K562 (cell line): ENCODE data around the gene PIGL. TPM values are rescaled to one million over a fixed set of nuclear protein-coding genes. Genes with fewer than 3 reads are reported as not detected.

ENCODE experiments used
- ATAC-seq: fragments of 200-7000 bp; cut with Tn5 transposase; 3 replicates; pipeline ENCODE4 v1.9.1; 2020; ENCODE audit warnings: moderate library complexity
- BruUV-seq: library from RNA; stranded (reverse); fragments of 400-500 nt; replicated peaks from 2 replicates; lab custom pipeline; 2021; lab: Mats Ljungman, UMichigan
- CTCF ChIA-PET: fragments of 300-600 bp; formaldehyde crosslinking; extraction: SDS; loops from one replicate; lab custom pipeline; 2021; ENCODE audit warnings: low intra/inter-chr PET ratio; lab: Yijun Ruan, JAX
- POLR2A ChIA-PET: fragments of 300-600, 350-650 bp; sonication (Branson Sonifier 250); formaldehyde crosslinking; extraction: SDS; loops from one replicate; lab custom pipeline; 2021; ENCODE audit warnings: antibody characterized with exemption, inconsistent platforms; lab: Yijun Ruan, JAX
- DNase-seq, 4 experiments: peaks; one replicate each; pipeline versions ENCODE4 v3.0.0 to v3.0.0-alpha.2; 2011 to 2018; ENCODE audit warnings: low spot score in 3 of 4, mixed read lengths in 3 of 4; ENCODE audit errors: extremely low read depth in 1 of 4
- FAIRE-seq: peaks from 2 replicates; lab custom pipeline; 2011; peaks lifted over from hg19 to GRCh38; lab: Jason Lieb, UNC
- H2AFZ ChIP-seq: 2 replicates; pipeline ENCODE4 v1.6.0; 2011; ENCODE audit warnings: low read depth, low read length, control low read depth, inconsistent platforms
- H3K27ac ChIP-seq: fragments of 200-600 bp; 3 replicates; pipeline ENCODE4 v1.8.0; 2011; ENCODE audit warnings: low read depth, mild to moderate bottlenecking, control low read depth, inconsistent platforms, low read length, moderate library complexity, mixed read lengths; ENCODE audit errors: extremely low read depth
- H3K27me3 ChIP-seq, 2 experiments: fragments of 300-600 bp in 1 of 2; 2 replicates in 1 of 2; 3 replicates in 1 of 2; pipeline versions ENCODE4 v1.6.0 to v1.8.0; 2011; ENCODE audit warnings: inconsistent platforms in 2 of 2, low read length in 2 of 2, mild to moderate bottlenecking in 1 of 2, mixed read lengths in 1 of 2, moderate library complexity in 1 of 2; ENCODE audit not compliant: control insufficient read depth in 2 of 2, insufficient read depth in 2 of 2
- H3K36me3 ChIP-seq: fragments of 300-600 bp; 3 replicates; pipeline ENCODE4 v1.8.0; 2011; ENCODE audit warnings: mild to moderate bottlenecking, low read length, inconsistent platforms; ENCODE audit not compliant: control insufficient read depth, insufficient read depth
- H3K4me1 ChIP-seq, 2 experiments: fragments of 200-600 bp in 1 of 2; replicated peaks in 1 of 2; 2 replicates in 1 of 2; 3 replicates in 1 of 2; pipeline versions ENCODE4 v1.5.1 to v1.8.0; 2011; ENCODE audit warnings: inconsistent platforms in 2 of 2, low read length in 2 of 2, mild to moderate bottlenecking in 1 of 2, mixed read lengths in 1 of 2, moderate library complexity in 1 of 2; ENCODE audit not compliant: control insufficient read depth in 2 of 2, insufficient read depth in 2 of 2
- H3K4me2 ChIP-seq: 2 replicates; pipeline ENCODE4 v1.6.1; 2011; ENCODE audit warnings: low read length, control low read depth, inconsistent platforms, mixed read lengths; ENCODE audit not compliant: insufficient read depth
- H3K4me3 ChIP-seq: fragments of 200-600 bp; sonication (generic), shearing (Covaris generic); 2 replicates; pipeline ENCODE4 v1.5.1; 2016; ENCODE audit warnings: control low read depth, inconsistent platforms
- H3K79me2 ChIP-seq: fragments of 200-600 bp; 3 replicates; pipeline ENCODE4 v1.8.0; 2011; ENCODE audit warnings: low read length, inconsistent platforms; ENCODE audit not compliant: control insufficient read depth, insufficient read depth
- H3K9ac ChIP-seq, 2 experiments: 2 replicates each; pipeline versions ENCODE4 v1.6.0 to v1.6.1; 2011; ENCODE audit warnings: low read depth in 2 of 2, low read length in 2 of 2, control low read depth in 1 of 2, inconsistent platforms in 1 of 2, mild to moderate bottlenecking in 1 of 2, mixed read lengths in 1 of 2; ENCODE audit not compliant: insufficient read depth in 1 of 2
- H3K9me1 ChIP-seq: one replicate; pipeline ENCODE4 v1.6.0; 2011; ENCODE audit warnings: inconsistent platforms, mild to moderate bottlenecking, low read length, moderate library complexity; ENCODE audit not compliant: control insufficient read depth, insufficient read depth
- H3K9me3 ChIP-seq: replicated peaks from 2 replicates; pipeline ENCODE4 v1.5.1; 2011; ENCODE audit warnings: low read depth, low read length, inconsistent platforms; ENCODE audit not compliant: control insufficient read depth, insufficient read depth
- H4K20me1 ChIP-seq: replicated peaks from 2 replicates; pipeline ENCODE4 v1.6.1; 2011; ENCODE audit warnings: low read length, inconsistent platforms, mixed read lengths; ENCODE audit not compliant: control insufficient read depth, insufficient read depth
- CBX8 ChIP-seq: fragments of 200-600 bp; sonication (generic); IDR thresholded peaks from 2 replicates; pipeline ENCODE4 v1.6.1; 2012; ENCODE audit warnings: borderline replicate concordance, mixed run types, low read depth, mild to moderate bottlenecking, moderate library complexity, mixed read lengths, low read length, control low read depth, inconsistent platforms; ENCODE audit not compliant: poor library complexity, severe bottlenecking; ENCODE audit errors: extremely low read depth
- NCOA6 ChIP-seq: fragments of 450-650 bp; IDR thresholded peaks from 2 replicates; pipeline ENCODE4 v1.6.1; 2017; ENCODE audit warnings: mild to moderate bottlenecking
- NELFE ChIP-seq: IDR thresholded peaks from 2 replicates; pipeline ENCODE4 v1.6.1; 2011; ENCODE audit warnings: mild to moderate bottlenecking; ENCODE audit not compliant: insufficient read depth, insufficient read length
- NFYB ChIP-seq: IDR thresholded peaks from 2 replicates; pipeline ENCODE4 v1.6.1; 2011; ENCODE audit warnings: mild to moderate bottlenecking, moderate library complexity; ENCODE audit not compliant: insufficient read length; ENCODE audit errors: extremely low read depth
- PCBP1 ChIP-seq: fragments of 200-400 bp; formaldehyde crosslinking; IDR thresholded peaks from 2 replicates; pipeline ENCODE4 v1.6.1; 2018; ENCODE audit warnings: mild to moderate bottlenecking, low read depth, low read length; ENCODE audit not compliant: poor library complexity, severe bottlenecking
- POLR2A ChIP-seq: fragments of 450-650 bp; conservative IDR thresholded peaks from 2 replicates; pipeline ENCODE4 v1.6.1; 2016
- RAD51 ChIP-seq: fragments of 450-650 bp; IDR thresholded peaks from 2 replicates; pipeline ENCODE4 v1.7.1; 2016; ENCODE audit warnings: low read depth, mild to moderate bottlenecking, borderline replicate concordance
- SMAD3 ChIP-seq: fragments of 450-650 bp; formaldehyde crosslinking; conservative IDR thresholded peaks from 2 replicates; pipeline ENCODE4 v1.4.0; 2020; ENCODE audit warnings: mild to moderate bottlenecking
- SNRNP70 ChIP-seq: fragments of 200-400 bp; formaldehyde crosslinking; optimal IDR thresholded peaks from 2 replicates; pipeline ENCODE3; 2017; ENCODE audit warnings: low read depth, low read length
- TEAD1 ChIP-seq, 2 experiments: fragments of 450-650 bp in 1 of 2; sonication (generic) in 1 of 2; formaldehyde crosslinking; IDR thresholded peaks; 2 replicates each; pipeline versions ENCODE4 v1.4.0 to v1.8.0; 2020 to 2022; ENCODE audit warnings: mild to moderate bottlenecking in 2 of 2, missing genetic modification reagents in 1 of 2
- ZFPM2 ChIP-seq: fragments of 250-450 bp; sonication (Bioruptor Pico); IDR thresholded peaks from 2 replicates; pipeline ENCODE4 v1.5.1; 2022; ENCODE audit warnings: mild to moderate bottlenecking
- ZNF282 ChIP-seq: sonication (generic); formaldehyde crosslinking; IDR thresholded peaks from 2 replicates; pipeline ENCODE4 v1.8.1; 2023; ENCODE audit warnings: missing genetic modification reagents
- ZNF57 ChIP-seq: fragments of 450-650 bp; formaldehyde crosslinking; IDR thresholded peaks from 2 replicates; pipeline ENCODE4 v1.4.0; 2020; ENCODE audit warnings: mild to moderate bottlenecking, moderate library complexity
- ZNF644 ChIP-seq: fragments of 200-800 bp; sonication (Bioruptor generic); IDR thresholded peaks from 2 replicates; pipeline ENCODE4 v1.6.1; 2016; ENCODE audit warnings: low read depth, missing genetic modification characterization, missing compliant biosample characterization
- ZNF699 ChIP-seq: fragments of 250-450 bp; sonication (Bioruptor Pico); IDR thresholded peaks from 2 replicates; pipeline ENCODE4 v1.8.0; 2021; ENCODE audit warnings: mild to moderate bottlenecking, moderate library complexity; ENCODE audit not compliant: insufficient replicate concordance
- ZNF778 ChIP-seq: fragments of 450-650 bp; formaldehyde crosslinking; IDR thresholded peaks from 2 replicates; pipeline ENCODE4 v1.4.0; 2020; ENCODE audit warnings: mild to moderate bottlenecking, moderate library complexity
- WGBS: fragments of 100-300 bp; shearing (Covaris generic); methylation state at CpG from one replicate; pipeline ENCODE4 v1.1.6; 2016; ENCODE audit warnings: low coverage, mixed read lengths; ENCODE audit not compliant: insufficient coverage; ENCODE audit errors: missing lambda C conversion rate; 5-methylcytosine and 5-hydroxymethylcytosine counted together
- in situ Hi-C: fragments of 300-500 bp; cut with MboI; formaldehyde crosslinking; loops from 4 replicates; pipeline ENCODE4 v1.15.0; 2018; ENCODE audit warnings: inconsistent platforms, mixed read lengths
- intact Hi-C: fragments of 100-400 bp; cut with micrococcal nuclease; formaldehyde crosslinking; loops from 2 replicates; pipeline ENCODE4 v1.14.2; 2022
- polyA plus RNA-seq, 8 experiments: library from polyadenylated mRNA; depleted of rRNA in 4 of 8; stranded (reverse) in 5 of 8; unstranded in 3 of 8; fragments of >200 nt; fragmentation: Nextera tagmentation in 2 of 8; fragmentation: Illumina TruSeq in 1 of 8; extraction: Ambion mirVana in 2 of 8; extraction: Trizol in 1 of 8; gene quantifications; 2 replicates each; pipeline versions ENCODE4 v1.2.1 to v1.2.3, GENCODE V29; 2011 to 2014; ENCODE audit warnings: inconsistent platforms in 1 of 8, missing spikeins in 1 of 8
- total RNA-seq, 7 experiments: library from RNA; depleted of rRNA in 6 of 7; stranded (reverse); fragments of >200 nt in 6 of 7; fragmentation: Illumina TruSeq in 2 of 7; extraction: Trizol in 2 of 7; gene quantifications; 2 replicates each; pipeline versions ENCODE4 v1.2.1 to v1.2.3, GENCODE V29; 2011 to 2021; ENCODE audit warnings: low replicate concordance in 1 of 7
- TF ChIP-seq, protein P1 (sequence below): fragments of 450-650 bp; IDR thresholded peaks from 2 replicates; pipeline ENCODE4 v1.6.1; 2016; ENCODE audit warnings: borderline replicate concordance
- TF ChIP-seq, protein P2 (sequence below): fragments of 150-350 bp; conservative IDR thresholded peaks from 2 replicates; pipeline ENCODE4 v1.6.1; 2014; ENCODE audit warnings: low read length

The PIGL gene
- total and polyA plus RNA-seq, 9 of the 15 experiments (the other 6 are each of a cell fraction or from before 2014, with no cell fraction given), result 19.9 to 55.3 (median 29.6) TPM

- Histone ChIP-seq H3K4me3 (no peak overlapping the region), H2AFZ (no peak overlapping the region), H3K9ac (no peak overlapping the region), H3K36me3 (peaks cover 5% of the 10 kb centered on the region; the same call in 2 of the 3 replicates), H3K4me1 (peaks cover 1 to 8% of the 10 kb centered on the region in 2 experiments; a peak in 3 of 5 replicates), H3K27me3 (no peaks in the 10 kb centered on the region), H3K79me2 (no peaks in the 10 kb centered on the region), H4K20me1 (no peaks in the 10 kb centered on the region), H3K4me2 (no peak overlapping the region), H3K27ac (no peak overlapping the region), H3K9me1 (no peaks in the 10 kb centered on the region), H3K9me3 (no peaks in the 10 kb centered on the region)
- intact Hi-C loops, result no loop called here
- in situ Hi-C loops, result no loop called here
- FAIRE-seq (no peak), ATAC-seq (no peak), DNase-seq (no peak)
- POLR2A ChIA-PET, result interaction anchor here (0.6 to 1.6 kb wide), 5 partner anchors 11 to 138 kb away, joined by 3 to 5 read pairs (median 4); no protein-coding TSS in a partner anchor
- WGBS, result 71% methylated on average over 3 of the region's 4 CpGs
- no TSS peak for BruUV-seq
- CTCF ChIA-PET, result no interaction called here
- TF ChIP-seq ZNF57 (CRISPR knock-in tag) (no peak), ZNF778 (CRISPR knock-in tag) (no peak), NELFE (no peak), TEAD1 (CRISPR knock-in tag; IDR thresholded peaks at IDR 0.05) (no peak), ZFPM2 (no peak), ZNF282 (CRISPR knock-in tag) (no peak), NCOA6 (no peak), SNRNP70 (no peak), PCBP1 (no peak), RAD51 (no peak), ZNF699 (CRISPR knock-in tag) (no peak), CBX8 (no peak), POLR2A (no peak), ZNF644 (no peak), NFYB (no peak), SMAD3 (no peak)
- TF ChIP-seq, protein P1, sequence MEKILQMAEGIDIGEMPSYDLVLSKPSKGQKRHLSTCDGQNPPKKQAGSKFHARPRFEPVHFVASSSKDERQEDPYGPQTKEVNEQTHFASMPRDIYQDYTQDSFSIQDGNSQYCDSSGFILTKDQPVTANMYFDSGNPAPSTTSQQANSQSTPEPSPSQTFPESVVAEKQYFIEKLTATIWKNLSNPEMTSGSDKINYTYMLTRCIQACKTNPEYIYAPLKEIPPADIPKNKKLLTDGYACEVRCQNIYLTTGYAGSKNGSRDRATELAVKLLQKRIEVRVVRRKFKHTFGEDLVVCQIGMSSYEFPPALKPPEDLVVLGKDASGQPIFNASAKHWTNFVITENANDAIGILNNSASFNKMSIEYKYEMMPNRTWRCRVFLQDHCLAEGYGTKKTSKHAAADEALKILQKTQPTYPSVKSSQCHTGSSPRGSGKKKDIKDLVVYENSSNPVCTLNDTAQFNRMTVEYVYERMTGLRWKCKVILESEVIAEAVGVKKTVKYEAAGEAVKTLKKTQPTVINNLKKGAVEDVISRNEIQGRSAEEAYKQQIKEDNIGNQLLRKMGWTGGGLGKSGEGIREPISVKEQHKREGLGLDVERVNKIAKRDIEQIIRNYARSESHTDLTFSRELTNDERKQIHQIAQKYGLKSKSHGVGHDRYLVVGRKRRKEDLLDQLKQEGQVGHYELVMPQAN, result no peak
- TF ChIP-seq, protein P2, sequence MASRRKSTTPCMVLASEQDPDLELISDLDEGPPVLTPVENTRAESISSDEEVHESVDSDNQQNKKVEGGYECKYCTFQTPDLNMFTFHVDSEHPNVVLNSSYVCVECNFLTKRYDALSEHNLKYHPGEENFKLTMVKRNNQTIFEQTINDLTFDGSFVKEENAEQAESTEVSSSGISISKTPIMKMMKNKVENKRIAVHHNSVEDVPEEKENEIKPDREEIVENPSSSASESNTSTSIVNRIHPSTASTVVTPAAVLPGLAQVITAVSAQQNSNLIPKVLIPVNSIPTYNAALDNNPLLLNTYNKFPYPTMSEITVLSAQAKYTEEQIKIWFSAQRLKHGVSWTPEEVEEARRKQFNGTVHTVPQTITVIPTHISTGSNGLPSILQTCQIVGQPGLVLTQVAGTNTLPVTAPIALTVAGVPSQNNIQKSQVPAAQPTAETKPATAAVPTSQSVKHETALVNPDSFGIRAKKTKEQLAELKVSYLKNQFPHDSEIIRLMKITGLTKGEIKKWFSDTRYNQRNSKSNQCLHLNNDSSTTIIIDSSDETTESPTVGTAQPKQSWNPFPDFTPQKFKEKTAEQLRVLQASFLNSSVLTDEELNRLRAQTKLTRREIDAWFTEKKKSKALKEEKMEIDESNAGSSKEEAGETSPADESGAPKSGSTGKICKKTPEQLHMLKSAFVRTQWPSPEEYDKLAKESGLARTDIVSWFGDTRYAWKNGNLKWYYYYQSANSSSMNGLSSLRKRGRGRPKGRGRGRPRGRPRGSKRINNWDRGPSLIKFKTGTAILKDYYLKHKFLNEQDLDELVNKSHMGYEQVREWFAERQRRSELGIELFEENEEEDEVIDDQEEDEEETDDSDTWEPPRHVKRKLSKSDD, result no peak
These were observed 85.8 kb downstream of the PIGL start for GRCh38 chr17:16302856-16303255.
